Loucy (cell line): Measurements from ENCODE around the gene CCDC33.

Experiments
- EZH2phosphoT487 ChIP-seq: fragments of 200-600 bp; IDR thresholded peaks from 2 replicates; pipeline ENCODE4 v1.6.1; 2018; ENCODE audit warnings: antibody characterized with exemption, mild to moderate bottlenecking, moderate library complexity, borderline replicate concordance
- TF ChIP-seq, protein P1 (sequence below): fragments of 200-600 bp; sonication (generic); conservative IDR thresholded peaks from 2 replicates; pipeline ENCODE4 v1.5.1; 2014; ENCODE audit warnings: mild to moderate bottlenecking, antibody characterized with exemption, low read length

DNA sequence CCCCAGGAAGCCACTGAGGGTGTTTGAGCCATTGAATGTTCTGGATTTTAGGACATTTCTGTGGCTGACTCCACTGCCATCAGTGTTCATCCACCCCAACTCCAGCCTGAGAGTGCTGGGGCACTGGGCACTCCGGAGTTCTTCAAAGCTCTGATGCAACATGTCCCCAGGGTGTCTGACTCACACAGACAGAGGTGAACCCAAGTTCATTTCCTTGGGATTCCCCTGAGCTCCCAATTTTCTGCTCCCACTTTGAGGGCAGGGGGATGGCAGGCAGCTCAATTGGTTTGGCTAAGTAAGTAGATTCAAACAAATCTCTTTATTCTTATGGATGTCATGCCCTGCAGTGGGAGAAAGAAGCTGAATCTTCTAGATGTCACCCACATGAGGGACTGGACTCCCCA is 35.7 kb upstream of the CCDC33 start:
- TF ChIP-seq, protein P1, sequence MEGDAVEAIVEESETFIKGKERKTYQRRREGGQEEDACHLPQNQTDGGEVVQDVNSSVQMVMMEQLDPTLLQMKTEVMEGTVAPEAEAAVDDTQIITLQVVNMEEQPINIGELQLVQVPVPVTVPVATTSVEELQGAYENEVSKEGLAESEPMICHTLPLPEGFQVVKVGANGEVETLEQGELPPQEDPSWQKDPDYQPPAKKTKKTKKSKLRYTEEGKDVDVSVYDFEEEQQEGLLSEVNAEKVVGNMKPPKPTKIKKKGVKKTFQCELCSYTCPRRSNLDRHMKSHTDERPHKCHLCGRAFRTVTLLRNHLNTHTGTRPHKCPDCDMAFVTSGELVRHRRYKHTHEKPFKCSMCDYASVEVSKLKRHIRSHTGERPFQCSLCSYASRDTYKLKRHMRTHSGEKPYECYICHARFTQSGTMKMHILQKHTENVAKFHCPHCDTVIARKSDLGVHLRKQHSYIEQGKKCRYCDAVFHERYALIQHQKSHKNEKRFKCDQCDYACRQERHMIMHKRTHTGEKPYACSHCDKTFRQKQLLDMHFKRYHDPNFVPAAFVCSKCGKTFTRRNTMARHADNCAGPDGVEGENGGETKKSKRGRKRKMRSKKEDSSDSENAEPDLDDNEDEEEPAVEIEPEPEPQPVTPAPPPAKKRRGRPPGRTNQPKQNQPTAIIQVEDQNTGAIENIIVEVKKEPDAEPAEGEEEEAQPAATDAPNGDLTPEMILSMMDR, result no peak
- TF ChIP-seq EZH2phosphoT487, result no peak
